SJCRH30 (cell line): Measurements from ENCODE around the gene PUM2. TPM values are rescaled to one million over a fixed set of nuclear protein-coding genes. Genes with fewer than 3 reads are reported as not detected.
"Not testable (repeated sequence)": the region's sequence is repeated elsewhere in the genome, so short reads cannot be mapped to it uniquely, and the experiment has no call there.

Experiments used
- DNase-seq, 2 experiments: peaks; one replicate each; pipeline ENCODE4 v3.0.0-alpha.2; 2015 to 2020
- H3K27ac ChIP-seq: fragments of 250-450 bp; sonication (Bioruptor Pico); 2 replicates; pipeline ENCODE4 v1.5.1; 2020; ENCODE audit warnings: mild to moderate bottlenecking, moderate library complexity
- H3K27me3 ChIP-seq: fragments of 250-450 bp; sonication (Bioruptor Pico); 2 replicates; pipeline ENCODE4 v1.5.1; 2020; ENCODE audit warnings: mild to moderate bottlenecking, moderate library complexity
- H3K36me3 ChIP-seq: fragments of 250-450 bp; sonication (Bioruptor Pico); 2 replicates; pipeline ENCODE4 v1.5.1; 2020; ENCODE audit warnings: mild to moderate bottlenecking, moderate library complexity
- H3K4me1 ChIP-seq: fragments of 250-450 bp; sonication (Bioruptor Pico); 2 replicates; pipeline ENCODE4 v1.5.1; 2020; ENCODE audit warnings: mild to moderate bottlenecking, moderate library complexity
- H3K4me3 ChIP-seq: fragments of 250-450 bp; sonication (Bioruptor Pico); 2 replicates; pipeline ENCODE4 v1.5.1; 2020; ENCODE audit warnings: mild to moderate bottlenecking, moderate library complexity
- H3K9me3 ChIP-seq: fragments of 250-450 bp; sonication (Bioruptor Pico); replicated peaks from 2 replicates; pipeline ENCODE4 v1.5.1; 2020; ENCODE audit warnings: mild to moderate bottlenecking, moderate library complexity
- total RNA-seq: library from RNA; depleted of rRNA; stranded (reverse); fragments of >200 nt; shearing (Covaris generic); gene quantifications from 2 replicates; pipeline ENCODE4 v1.2.3, GENCODE V29; 2014

Gene PUM2
- total RNA-seq, 1 experiment from 2014 or later: 69.0 TPM

DNA sequence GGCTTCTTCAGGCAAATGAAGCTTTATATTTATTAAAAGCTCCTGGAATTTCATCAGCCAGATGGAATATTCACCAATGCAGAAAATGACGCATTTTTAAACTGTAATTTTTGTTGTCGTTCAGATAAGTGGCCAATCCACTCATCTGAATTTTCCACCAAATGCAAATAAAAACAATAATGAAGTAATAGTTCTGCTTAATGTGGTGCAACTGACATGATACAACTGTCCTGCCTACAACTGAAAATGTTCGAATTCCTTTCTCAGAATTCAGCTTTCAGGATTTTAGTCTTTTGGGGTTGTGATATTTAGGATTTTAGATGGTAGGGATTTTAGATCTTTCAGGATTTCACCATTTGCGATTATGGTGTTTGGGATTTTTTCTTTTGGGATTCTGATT lies 27.1 kb upstream of the PUM2 start:
- Histone ChIP-seq H3K27me3 (peaks cover 4% of the 10 kb centered on the region; the same call in 1 of the 2 replicates), H3K27ac (no peak overlapping the region), H3K4me3 (no peak overlapping the region), H3K9me3 (no peaks in the 10 kb centered on the region), H3K36me3 (no peaks in the 10 kb centered on the region), H3K4me1 (peaks cover 7% of the 10 kb centered on the region)
- DNase-seq: no peak

DNA sequence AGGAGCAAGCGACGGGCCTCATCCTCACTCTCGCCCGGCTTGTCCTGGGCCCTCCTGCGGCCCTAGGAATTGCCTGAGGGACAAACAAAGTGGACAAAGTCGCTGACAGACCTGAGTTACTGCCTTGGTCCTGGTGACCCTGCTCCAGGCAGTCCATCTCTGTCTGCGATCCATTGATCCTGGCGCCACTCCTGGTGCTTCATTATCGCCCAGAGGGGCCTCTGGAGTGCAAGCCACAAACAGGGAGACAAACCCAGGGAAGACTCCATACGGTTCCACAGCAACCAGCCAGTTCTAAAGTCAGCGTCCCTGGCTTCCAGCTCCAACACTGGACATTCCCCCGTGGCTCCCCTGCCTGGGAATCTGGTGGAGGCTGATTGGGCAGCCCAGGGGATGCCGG lies 24.3 kb upstream of the PUM2 start:
- not testable (repeated sequence) for DNase-seq, H3K4me3 ChIP-seq, H3K9me3 ChIP-seq, H3K27ac ChIP-seq, H3K27me3 ChIP-seq, H3K36me3 ChIP-seq, H3K4me1 ChIP-seq

DNA sequence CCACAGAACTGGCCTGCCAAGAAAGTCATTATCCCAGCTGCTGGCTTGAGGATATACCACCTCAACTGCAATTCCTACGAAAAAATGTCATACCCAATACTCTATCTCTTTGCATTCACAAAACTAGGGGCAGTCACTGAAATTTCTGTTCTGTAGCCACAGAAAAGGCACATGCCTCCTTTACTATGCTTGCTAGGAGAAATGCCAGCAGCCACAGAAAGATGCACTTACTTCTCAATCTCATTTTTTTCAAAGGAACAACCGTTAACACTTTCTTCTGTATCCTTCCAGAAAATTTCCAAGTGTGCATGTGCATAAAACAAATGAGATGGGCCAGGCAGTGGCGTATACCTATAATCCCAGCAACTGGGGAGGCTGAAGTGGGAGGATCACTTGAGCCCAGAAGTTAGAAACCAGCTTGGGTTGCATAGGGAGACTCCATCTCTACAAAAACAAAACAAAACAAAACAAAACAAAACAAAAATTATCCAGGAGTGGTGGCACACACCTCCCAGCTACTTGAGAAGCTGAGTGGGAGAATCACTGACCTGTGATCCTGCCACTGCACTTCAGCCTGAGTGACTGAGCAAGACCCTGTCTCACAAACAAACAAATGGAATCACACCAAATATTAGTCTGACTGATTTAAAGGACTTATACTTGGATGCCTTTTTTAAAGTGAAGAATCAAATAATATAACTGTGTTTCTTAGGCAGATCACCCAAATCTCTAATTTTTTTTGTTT lies 22.4 kb upstream of the PUM2 start:
- H3K4me3 ChIP-seq: no peak overlapping the region
- H3K4me1 ChIP-seq: no peaks in the 10 kb centered on the region
- no peak overlapping the region for H3K27ac ChIP-seq
- H3K27me3 ChIP-seq: peaks cover 4% of the 10 kb centered on the region; the same call in 1 of the 2 replicates
- peaks cover 4% of the 10 kb centered on the region; the same call in 1 of the 2 replicates for H3K9me3 ChIP-seq
- H3K36me3 ChIP-seq: no peaks in the 10 kb centered on the region
- DNase-seq: no peak

DNA sequence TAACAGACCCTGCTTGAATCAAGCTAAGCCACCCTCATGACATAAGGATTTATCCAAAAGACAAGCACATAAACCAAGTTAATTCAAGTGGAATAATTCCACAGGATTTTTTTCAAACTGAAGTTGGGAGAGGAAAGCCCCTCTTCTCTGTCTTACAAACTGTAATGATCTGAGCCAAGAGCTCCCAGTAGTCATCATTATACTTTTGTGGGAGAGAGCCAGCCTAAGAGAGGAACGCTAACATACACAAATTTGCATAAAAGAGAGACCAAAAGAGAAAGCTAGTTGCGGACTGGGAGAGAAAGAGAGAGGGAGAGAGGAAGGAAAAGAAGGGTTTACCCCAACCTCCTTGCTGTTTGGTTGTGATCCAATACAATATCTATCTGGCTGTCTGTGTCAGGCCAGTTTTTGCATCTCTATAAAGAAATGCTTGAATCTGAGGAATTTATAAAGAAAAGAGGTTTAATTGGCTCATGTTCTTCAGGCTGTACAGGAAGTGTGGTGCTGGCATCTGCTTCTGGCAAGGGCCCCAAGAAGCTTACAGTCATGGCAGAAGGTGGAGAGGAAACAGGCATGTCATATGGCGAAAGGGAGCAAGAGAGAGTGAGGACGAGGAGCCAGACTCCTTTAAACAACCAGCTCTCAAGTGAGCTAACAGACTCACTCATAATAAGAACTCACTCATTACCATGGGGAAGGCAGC lies 20.8 kb upstream of the PUM2 start:
- peaks cover 4% of the 10 kb centered on the region; the same call in 1 of the 2 replicates for H3K27me3 ChIP-seq
- no peak overlapping the region for H3K4me3 ChIP-seq

DNA sequence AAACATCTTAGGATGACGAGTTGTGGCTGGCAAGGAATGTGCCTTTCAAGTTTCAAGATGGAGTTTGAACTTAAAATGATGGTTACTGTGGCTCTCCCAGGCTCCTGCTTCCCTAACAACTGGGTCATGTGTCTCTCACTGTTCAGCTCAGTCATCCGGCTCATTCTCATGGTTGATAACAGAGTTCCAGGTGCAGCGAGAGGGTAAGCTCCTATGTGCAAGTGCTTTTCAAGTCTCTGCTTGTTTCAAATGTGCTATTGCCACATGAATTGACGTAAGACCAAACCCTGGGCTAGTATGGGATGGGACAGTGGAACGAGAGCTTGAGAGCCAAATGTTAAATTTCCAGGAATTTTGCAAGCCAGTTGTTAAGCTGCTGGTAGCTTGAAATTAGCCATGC lies 19.5 kb upstream of the PUM2 start:
- Histone ChIP-seq H3K27me3 (peaks cover 4% of the 10 kb centered on the region; the same call in 1 of the 2 replicates), H3K4me1 (no peaks in the 10 kb centered on the region), H3K9me3 (peaks cover 10% of the 10 kb centered on the region; the same call in 1 of the 2 replicates), H3K36me3 (no peaks in the 10 kb centered on the region), H3K27ac (no peak overlapping the region), H3K4me3 (no peak overlapping the region)
- DNase-seq: no peak

More for the DNA sequence above, 20.8 kb upstream of the PUM2 start:
- Histone ChIP-seq H3K9me3 (peaks cover 10% of the 10 kb centered on the region; the same call in 1 of the 2 replicates), H3K36me3 (no peaks in the 10 kb centered on the region), H3K27ac (no peak overlapping the region), H3K4me1 (no peaks in the 10 kb centered on the region)
- no peak for DNase-seq

DNA sequence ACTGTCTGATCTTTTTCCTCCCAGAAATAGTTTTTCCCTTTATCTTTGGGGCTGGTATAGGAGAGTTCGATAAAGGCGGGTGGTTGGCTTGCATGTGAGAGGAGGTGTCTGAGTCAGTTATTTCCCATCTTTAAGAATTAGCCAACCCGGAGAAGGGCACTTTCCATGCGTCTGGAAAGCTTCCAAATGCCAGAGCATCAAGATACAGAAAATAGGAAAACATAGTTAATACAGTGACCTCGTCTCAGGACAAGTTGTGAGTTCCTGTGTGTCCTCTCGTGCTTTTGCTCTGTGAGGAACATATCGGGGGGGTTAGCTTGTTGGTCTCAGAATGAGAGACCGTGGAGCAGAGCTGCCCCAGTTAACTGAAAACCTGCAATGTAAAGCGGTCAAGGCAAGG lies 18.7 kb upstream of the PUM2 start:
- Histone ChIP-seq H3K27ac (no peak overlapping the region), H3K9me3 (peaks cover 10% of the 10 kb centered on the region; the same call in 1 of the 2 replicates), H3K4me1 (no peaks in the 10 kb centered on the region), H3K27me3 (peaks cover 4% of the 10 kb centered on the region), H3K36me3 (no peaks in the 10 kb centered on the region), H3K4me3 (no peak overlapping the region)
- DNase-seq: no peak

DNA sequence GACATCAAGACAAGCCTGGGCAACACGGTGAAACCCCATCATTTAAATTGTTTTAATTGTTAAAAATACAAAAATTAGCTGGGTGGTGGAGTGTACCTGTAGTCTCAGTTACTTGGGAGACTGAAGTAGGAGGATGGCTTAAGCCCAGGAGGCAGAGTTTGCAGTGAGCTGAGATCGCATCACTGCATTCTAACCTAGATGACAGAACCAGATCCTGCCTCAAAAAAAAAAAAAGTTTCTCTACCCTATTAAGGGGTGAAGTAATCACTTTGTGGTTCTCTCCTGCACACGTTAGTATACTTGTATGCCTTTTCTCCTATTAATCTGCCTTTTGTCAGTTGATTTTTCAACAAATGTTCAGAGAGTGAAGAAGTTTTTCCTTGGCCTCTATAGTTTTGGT lies 18.1 kb upstream of the PUM2 start:
- DNase-seq: no peak
- H3K9me3 ChIP-seq: peaks cover 10% of the 10 kb centered on the region; the same call in 1 of the 2 replicates
- peaks cover 4% of the 10 kb centered on the region for H3K27me3 ChIP-seq
- H3K4me1 ChIP-seq: no peaks in the 10 kb centered on the region
- no peak overlapping the region for H3K27ac ChIP-seq
- H3K36me3 ChIP-seq: no peaks in the 10 kb centered on the region
- H3K4me3 ChIP-seq: no peak overlapping the region

DNA sequence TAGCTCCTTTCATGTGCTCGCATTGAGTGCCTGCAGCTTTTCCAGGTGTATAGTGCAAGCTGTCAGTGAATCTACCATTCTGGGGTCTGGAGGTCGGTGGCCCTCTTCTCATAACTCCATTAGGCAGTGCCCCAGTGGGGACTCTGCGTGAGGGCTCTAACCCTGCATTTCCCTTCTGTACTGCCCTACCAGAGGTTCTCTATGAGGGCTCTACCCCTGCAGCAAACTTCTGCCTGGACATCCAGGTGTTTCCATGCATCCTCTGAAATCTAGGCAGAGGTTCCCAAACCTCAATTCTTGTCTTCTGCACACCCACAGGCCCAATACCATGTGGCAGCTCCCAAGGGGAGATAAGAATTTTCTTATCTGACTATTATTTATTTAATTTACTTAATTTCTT lies 17.3 kb upstream of the PUM2 start:
- H3K9me3 ChIP-seq: peaks cover 10% of the 10 kb centered on the region; the same call in 1 of the 2 replicates
- not testable (repeated sequence) for H3K4me1 ChIP-seq, DNase-seq, H3K36me3 ChIP-seq, H3K4me3 ChIP-seq, H3K27me3 ChIP-seq, H3K27ac ChIP-seq

DNA sequence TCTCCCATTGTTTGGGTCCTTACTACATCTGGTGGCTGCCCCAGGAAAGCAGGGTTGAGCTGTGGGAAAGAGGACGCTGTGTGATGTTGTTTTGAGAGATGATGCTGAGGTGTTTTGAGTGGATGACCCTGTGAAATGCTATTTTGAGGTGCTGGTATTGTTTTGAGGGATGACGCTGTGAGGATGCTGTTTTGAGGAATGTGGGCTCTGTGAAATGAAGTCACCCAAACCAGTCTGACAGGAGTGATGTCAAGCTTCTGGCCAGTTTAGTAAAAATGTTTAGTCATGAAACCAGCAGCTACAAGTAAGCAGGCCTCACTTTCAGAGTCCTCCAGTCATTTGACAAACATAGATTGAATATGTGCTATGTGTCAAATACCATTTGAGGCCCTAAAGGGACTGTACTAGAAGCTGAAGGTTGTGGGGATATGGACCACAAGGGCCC lies 16.1 kb upstream of the PUM2 start:
- no peaks in the 10 kb centered on the region; the same call in 1 of the 2 replicates for H3K27me3 ChIP-seq
- no peaks in the 10 kb centered on the region for H3K4me1 ChIP-seq
- DNase-seq: no peak
- no peaks in the 10 kb centered on the region for H3K36me3 ChIP-seq
- H3K9me3 ChIP-seq: peaks cover 10% of the 10 kb centered on the region; the same call in 1 of the 2 replicates
- H3K27ac ChIP-seq: no peak overlapping the region
- no peak overlapping the region for H3K4me3 ChIP-seq

DNA sequence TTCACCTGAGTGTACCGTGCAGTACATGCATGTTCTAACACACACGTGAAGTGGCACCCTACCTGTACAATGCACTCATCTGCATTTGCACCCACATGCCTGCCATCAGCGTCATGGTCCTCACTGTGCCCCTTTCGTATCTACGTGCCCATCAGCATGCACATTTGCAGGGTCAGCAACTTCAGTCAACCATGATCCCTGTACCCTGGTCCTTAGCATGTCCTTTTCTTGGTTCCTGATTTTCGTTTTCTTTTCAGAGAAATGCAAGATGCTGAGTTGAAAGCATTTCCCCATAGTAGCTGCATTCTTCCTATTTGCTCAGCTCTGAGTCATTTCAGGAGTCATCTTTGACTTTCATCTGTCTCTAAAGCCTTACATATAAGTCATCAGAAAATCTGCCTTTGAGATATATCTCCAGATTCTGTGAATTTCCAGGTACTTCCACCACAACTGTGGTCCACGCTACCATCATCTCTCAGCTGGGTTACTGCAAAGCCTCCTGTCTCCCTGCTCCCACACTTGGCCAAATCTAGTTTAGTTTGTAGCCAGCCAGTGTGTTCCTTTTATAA lies 14.7 kb upstream of the PUM2 start:
- Histone ChIP-seq H3K27ac (no peak overlapping the region), H3K27me3 (no peaks in the 10 kb centered on the region; the same call in 1 of the 2 replicates), H3K36me3 (no peaks in the 10 kb centered on the region), H3K4me3 (no peak overlapping the region), H3K4me1 (no peaks in the 10 kb centered on the region), H3K9me3 (peaks cover 10% of the 10 kb centered on the region; the same call in 1 of the 2 replicates)
- DNase-seq: no peak

DNA sequence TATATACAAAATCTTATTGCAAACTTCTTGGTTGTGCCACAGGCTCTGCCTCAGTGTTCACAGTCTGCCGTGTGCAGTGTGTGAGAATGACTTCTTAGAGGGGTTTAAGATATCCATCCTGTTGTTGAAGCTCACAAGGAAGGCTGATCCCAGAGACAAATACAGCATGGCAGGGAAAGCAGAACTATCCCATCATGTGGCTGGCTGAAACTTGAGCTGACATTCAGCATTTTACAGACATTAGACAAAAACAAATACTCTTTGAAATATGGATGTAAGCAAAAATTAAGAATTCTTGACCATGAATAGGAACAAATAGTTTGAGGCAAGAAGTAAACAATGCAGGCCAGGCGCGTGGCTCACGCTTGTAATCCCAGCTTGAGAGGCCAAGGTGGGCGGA lies 12.9 kb upstream of the PUM2 start:
- Histone ChIP-seq H3K36me3 (no peaks in the 10 kb centered on the region), H3K4me3 (no peak overlapping the region), H3K9me3 (peaks cover 10% of the 10 kb centered on the region; the same call in 1 of the 2 replicates), H3K27me3 (no peaks in the 10 kb centered on the region; the same call in 1 of the 2 replicates), H3K27ac (no peak overlapping the region), H3K4me1 (no peaks in the 10 kb centered on the region)
- DNase-seq: no peak

DNA sequence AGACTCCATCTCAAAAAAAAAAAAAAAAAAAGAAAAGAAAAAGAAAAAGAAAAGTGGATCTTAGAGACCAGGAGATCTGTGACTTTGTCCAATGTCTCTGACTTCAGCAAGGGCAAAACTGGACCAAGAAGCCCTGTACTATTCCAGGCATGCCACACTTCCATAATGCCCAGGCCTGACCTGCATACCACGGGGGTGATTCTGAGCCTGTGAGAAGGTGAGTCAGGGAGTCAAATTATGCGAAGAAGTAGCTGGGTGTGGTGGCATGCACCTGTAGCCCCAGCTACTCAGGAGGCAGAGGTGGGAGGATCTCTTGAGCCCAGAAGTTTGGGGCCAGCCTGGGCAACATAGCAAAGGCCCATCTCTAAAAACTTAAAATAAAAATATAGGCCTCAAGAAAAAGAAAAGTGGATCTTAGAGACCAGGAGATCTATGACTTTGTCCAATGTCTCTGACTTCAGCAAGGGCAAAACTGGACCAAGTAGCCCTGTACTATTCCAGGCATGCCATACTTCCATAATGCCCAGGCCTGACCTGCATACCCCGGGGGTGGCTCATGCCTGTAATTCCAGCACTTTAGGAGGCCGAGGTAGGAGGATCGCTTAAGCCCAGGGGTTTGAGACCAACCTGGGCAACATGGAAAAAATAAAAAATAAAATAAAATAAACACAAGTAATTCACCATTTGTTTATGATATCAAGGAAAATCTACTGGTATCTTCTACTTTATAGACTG lies 12.2 kb upstream of the PUM2 start:
- H3K27ac ChIP-seq: no peak overlapping the region
- peaks cover 4% of the 10 kb centered on the region; the same call in 1 of the 2 replicates for H3K9me3 ChIP-seq
- no peak for DNase-seq
- H3K27me3 ChIP-seq: no peaks in the 10 kb centered on the region; the same call in 1 of the 2 replicates
- no peak overlapping the region for H3K4me3 ChIP-seq
- H3K4me1 ChIP-seq: 0 out of 2 replicates have a peak, but pooled peaks cover under 1% of the 10 kb centered on the region
- H3K36me3 ChIP-seq: no peaks in the 10 kb centered on the region

DNA sequence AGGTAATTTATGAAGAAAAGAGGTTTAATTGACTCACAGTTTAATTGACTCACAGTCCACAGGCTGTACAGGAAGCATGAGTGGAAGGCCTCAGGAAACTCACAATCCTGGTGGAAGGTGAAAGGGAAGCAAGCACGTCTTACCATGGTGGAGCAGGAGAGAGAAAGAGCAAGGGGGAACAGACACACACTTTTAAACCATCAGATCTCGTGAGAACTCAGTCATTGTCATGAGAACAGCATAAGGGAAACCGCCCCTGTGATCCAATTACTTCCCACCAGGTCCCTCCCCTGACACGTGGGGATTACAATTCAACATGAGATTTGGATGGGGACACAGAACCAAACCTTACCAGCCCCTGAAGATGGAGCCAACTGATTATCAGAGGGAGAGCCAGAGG lies 11.2 kb upstream of the PUM2 start:
- no peak for DNase-seq
- no peak overlapping the region for H3K4me3 ChIP-seq
- no peak overlapping the region for H3K27ac ChIP-seq
- no peaks in the 10 kb centered on the region for H3K9me3 ChIP-seq
- H3K27me3 ChIP-seq: no peaks in the 10 kb centered on the region; the same call in 1 of the 2 replicates
- no peaks in the 10 kb centered on the region for H3K36me3 ChIP-seq
- H3K4me1 ChIP-seq: peaks cover 7% of the 10 kb centered on the region

DNA sequence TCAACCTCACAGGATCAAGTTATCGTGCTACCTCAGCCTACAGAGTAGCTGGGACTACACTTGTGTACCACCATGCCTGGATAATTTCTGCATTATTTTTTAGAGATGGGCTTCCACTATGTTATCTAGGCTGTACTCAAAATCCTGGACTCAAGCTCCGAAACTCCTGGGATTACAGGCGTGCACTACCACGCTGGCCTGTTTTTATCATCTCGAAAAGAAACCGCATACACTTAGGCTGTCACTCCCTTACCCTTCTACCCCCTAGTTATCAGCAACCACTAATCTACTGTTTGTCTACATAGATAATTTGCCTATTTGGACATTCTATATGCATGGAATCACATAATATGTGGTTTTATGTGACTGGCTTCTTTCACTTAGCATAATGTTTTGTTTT lies 8.5 kb upstream of the PUM2 start:
- DNase-seq: no peak

More for the DNA sequence above, 8.5 kb upstream of the PUM2 start:
- no peaks in the 10 kb centered on the region for H3K9me3 ChIP-seq
- H3K4me3 ChIP-seq: no peak overlapping the region
- no peaks in the 10 kb centered on the region for H3K27me3 ChIP-seq
- peaks cover 21% of the 10 kb centered on the region for H3K4me1 ChIP-seq
- H3K36me3 ChIP-seq: no peaks in the 10 kb centered on the region
- H3K27ac ChIP-seq: no peak overlapping the region
